Pulmonary artery endothelial cell (primary cell): ENCODE measurements around the gene TAF11L7. TPM values are rescaled to one million over a fixed set of nuclear protein-coding genes. Genes with fewer than 3 reads are reported as not detected.
"Not testable (repeated sequence)": the region's sequence is repeated elsewhere in the genome, so short reads cannot be mapped to it uniquely, and the experiment has no call there.

Source experiments
- DNase-seq: peaks from one replicate; pipeline ENCODE4 v3.0.0-alpha.2; 2011; ENCODE audit warnings: low read depth, low spot score
- total RNA-seq: library from RNA; depleted of rRNA; stranded (reverse); fragments of >200 nt; gene quantifications from 2 replicates; pipeline ENCODE4 v1.2.3, GENCODE V29; 2014

Gene TAF11L7
- not detected in 2 replicates for total RNA-seq

DNA sequence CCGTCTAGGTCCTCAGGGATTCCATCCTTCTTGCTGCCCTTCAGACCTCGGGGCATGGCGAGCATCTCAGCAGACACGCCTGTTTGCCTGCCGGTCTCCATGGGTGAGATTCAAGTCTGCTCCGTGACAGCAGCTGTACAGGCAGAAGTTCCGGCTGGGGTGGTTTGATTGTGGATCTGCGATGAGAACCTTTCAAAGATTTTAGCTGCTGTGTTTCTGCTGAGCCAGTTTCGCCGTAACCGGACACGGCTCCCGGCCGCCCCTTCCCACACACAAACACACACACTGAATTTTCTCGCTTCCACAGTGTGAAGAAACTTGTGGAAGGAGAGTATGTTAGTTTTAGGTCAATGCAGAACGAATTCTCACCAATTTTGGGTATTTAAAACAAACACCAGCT, at the start of gene TAF11L7:
Gene TAF11L7 (minus strand): TSS at position 101 of the 400 bp plus-strand sequence.
- DNase-seq = not testable (repeated sequence)

DNA sequence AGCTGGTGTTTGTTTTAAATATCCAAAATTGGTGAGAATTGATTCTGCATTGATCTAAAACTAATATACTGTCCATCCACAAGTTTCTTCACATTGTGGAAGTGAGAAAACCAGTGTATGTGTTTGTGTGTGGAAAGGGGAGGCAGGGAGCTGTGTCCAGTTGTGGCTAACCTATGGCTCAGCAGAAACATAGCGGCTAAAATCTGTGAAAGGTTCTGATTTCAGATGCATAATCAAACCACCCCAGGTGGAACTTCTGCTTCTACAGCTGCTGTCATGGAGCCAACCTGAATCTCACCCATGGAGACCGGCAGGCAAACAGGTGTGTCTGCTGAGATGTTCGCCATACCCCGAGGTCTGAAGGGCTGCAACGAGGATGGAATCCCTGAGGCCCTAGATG, 48.6 kb upstream of the TAF11L7 start, which contains the start of gene TAF11L14:
Gene TAF11L14 (plus strand): TSS at position 301 of the 400 bp plus-strand sequence.
- no peak for DNase-seq

DNA sequence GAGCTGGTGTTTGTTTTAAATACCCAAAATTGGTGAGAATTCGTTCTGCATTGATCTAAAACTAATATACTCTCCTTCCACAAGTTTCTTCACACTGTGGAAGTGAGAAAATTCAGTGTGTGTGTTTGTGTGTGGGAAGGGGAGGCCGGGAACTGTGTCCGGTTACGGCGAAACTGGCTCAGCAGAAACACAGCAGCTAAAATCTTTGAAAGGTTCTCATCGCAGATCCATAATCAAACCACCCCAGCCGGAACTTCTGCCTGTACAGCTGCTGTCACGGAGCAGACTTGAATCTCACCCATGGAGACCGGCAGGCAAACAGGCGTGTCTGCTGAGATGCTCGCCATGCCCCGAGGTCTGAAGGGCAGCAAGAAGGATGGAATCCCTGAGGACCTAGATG, 46.2 kb upstream of the TAF11L7 start, which contains the start of gene TAF11L13:
Gene TAF11L13 (plus strand): TSS at position 301 of the 400 bp plus-strand sequence.
- DNase-seq = not testable (repeated sequence)

DNA sequence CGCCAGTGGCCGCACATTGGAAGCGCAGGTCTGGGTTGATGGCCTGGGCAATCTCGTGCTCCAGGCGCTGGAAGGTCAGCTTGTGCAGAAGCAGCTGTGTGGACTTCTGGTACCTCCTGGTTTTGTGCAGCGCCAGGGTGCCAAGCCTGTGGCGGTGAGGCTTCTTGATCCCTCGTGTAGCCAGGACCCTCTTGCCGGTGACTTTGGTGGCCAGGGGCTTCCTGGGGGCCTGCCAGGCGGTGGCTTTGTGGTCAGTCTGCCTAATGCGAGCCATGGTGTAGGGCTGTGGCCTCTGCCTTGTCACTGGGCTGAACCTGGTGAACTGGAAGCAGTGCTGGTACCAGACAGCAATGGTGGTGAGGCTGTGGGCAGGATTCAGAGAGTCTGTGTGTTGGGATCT, 40.1 kb upstream of the TAF11L7 start:
- no peak for DNase-seq

DNA sequence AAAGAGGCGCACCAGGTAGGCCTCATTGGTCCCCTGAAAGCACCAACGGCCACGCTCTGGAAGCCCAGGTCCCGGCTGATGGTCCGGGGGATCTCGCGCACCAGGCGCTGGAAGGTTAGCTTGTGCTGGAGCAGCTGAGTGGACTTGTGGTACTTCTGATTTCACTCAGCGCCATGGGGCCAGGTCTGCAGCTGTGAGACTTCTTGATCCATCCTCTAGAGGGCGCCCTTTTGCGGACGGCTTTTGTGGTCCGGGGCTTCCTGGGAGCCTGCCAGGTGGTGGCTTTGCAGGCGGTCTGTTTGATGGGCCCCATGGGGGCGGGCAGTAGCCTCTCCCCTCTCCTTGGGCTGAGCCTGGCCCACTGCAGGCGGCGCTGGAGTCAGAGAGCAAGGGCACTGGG, 35.1 kb upstream of the TAF11L7 start:
- no peak for DNase-seq

DNA sequence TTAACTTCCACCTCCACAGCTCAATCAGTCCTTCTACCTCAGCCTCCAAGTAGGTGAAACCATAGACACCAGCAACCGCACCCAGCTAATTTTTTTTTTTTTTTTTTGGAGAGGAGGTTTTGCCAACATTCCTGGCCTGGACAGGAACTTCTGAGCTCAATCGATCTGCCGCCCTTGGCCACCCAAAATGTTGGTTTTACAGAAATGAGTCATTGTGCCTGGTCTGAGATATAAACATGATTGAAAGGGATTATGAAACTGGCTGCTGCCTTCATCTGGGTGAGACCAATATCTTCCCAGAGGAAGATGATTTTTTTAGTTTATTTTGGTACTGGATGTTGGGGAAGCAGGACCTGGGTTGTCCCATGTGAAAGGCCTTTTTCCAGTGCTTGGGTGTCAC, 33.8 kb upstream of the TAF11L7 start:
- DNase-seq = no peak

DNA sequence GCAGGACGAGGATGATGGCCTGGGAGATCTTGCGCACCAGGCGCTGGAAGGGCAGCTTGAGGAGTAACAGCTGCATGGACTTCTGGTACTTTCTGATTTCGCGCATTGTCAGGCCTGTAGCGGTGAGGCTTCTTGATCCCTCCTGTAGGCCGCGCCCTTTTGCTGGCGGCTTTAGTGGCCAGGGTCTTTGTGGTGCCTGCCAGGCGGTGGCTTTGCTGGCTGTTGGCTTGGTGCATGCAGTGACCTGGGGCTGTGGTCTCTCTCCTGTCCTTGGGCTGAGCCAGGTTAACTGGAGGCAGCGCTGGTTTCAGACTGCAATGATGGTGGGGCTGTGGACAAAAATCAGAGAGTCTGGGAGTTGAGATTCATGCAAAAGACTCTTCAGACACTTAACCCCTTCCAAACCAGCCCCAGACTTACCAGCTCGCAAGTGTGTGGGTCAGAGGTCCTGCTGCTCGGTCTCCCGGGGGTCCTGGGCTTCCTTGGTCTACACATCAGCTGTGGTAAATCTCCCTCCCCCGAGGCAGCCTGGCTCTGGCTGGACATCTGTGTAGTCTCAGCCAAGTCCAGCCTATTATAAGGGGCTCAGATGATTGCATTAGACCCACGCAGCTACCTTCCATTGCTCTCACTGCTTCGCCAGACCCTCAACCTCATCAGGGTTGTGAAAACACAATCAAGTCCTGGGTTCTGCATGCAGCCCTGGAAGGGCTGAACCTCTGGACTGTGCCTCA, 29.5 kb upstream of the TAF11L7 start:
- DNase-seq = no peak

DNA sequence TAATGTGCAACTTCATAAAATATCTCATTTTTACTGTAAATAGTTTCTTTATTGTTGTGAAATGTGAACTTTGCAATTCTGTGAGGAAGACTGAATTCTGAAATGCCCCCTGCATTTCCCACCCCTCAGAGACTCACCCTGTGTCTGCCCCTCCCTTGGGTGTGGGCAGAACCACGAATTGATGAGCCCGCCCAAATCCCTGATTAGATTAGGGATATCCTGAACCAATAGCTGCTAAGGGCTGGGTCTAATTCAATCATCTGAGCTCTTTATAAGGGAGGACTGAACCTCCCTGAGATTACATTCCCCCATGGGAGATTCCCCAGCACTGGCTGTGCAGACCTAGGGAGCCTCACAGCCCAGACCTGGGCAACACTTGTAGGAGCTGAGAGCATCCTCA, 24.5 kb upstream of the TAF11L7 start, which contains the start of gene TAF11L12:
Gene TAF11L12 (plus strand): TSS at position 301 of the 400 bp plus-strand sequence.
- DNase-seq = not testable (repeated sequence)

DNA sequence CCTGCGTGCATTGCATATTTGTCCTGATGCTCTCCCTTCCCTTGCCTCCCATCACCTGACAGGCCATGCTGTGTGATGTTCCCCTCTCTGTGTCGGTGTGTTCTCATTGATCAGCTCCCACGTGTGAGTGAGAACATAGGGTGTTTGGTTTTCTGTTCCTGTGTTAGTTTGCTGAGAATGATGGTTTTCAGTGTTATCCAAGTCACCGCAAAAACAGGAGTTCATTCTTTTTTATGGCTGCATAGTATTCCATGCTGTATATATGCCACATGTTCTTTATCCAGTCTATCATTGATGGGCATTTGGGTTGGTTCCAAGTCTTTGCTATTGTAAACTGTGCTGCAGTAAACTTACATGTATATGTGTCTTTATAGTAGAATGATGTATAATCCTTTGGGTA, 21.9 kb upstream of the TAF11L7 start:
- DNase-seq = not testable (repeated sequence)

DNA sequence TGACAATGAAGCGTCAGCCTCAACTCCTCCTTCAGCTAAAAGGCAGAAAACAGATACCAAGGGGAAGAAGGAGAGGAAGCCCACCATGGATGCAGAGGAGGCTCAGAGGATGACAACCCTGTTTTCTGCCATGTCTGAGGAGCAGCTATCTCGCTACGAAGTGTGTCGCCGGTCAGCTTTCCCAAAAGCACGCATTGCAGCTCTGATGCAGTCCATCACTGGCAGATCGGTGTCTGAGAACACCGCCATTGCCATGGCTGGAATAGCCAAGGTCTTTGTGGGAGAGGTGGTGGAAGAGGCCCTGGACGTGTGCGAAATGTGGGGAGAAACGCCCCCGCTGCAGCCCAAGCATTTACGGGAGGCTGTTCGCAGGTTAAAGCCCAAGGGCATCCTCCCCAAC, 19.4 kb upstream of the TAF11L7 start:
- DNase-seq = no peak

DNA sequence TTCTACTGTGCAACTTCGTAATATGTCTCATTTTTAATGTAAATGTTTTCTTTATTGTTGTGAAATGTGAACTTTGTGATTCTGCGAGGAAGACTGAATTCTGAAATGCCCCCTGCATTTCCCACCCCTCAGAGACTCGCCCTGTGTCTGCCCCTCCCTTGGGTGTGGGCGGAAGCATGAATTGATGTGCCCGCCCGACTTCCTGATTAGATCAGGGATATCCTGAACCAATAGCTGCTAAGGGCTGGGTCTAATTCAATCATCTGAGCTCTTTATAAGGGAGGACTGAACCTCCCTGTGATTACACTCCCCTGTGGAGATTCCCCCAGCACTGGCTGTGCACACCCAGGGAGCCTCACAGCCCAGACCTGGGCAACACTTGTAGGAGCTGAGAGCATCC, 18.3 kb upstream of the TAF11L7 start, which contains the start of gene TAF11L11:
Gene TAF11L11 (plus strand): TSS at position 304 of the 400 bp plus-strand sequence.
- not testable (repeated sequence) for DNase-seq

DNA sequence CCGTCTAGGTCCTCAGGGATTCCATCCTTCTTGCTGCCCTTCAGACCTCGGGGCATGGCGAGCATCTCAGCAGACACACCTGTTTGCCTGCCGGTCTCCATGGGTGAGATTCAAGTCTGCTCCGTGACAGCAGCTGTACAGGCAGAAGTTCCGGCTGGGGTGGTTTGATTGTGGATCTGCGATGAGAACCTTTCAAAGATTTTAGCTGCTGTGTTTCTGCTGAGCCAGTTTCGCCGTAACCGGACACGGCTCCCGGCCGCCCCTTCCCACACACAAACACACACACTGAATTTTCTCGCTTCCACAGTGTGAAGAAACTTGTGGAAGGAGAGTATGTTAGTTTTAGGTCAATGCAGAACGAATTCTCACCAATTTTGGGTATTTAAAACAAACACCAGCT, 12.2 kb upstream of the TAF11L7 start, which contains the start of gene TAF11L10:
Gene TAF11L10 (minus strand): TSS at position 101 of the 400 bp plus-strand sequence.
- not testable (repeated sequence) for DNase-seq

DNA sequence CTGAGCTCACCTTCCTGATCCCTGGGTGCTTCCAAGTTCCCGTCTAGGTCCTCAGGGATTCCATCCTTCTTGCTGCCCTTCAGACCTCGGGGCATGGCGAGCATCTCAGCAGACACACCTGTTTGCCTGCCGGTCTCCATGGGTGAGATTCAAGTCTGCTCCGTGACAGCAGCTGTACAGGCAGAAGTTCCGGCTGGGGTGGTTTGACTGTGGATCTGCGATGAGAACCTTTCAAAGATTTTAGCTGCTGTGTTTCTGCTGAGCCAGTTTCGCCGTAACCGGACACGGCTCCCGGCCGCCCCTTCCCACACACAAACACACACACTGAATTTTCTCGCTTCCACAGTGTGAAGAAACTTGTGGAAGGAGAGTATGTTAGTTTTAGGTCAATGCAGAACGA, 8.7 kb upstream of the TAF11L7 start, which contains the start of gene TAF11L9:
Gene TAF11L9 (minus strand): TSS at position 140 of the 400 bp plus-strand sequence.
- DNase-seq = not testable (repeated sequence)

DNA sequence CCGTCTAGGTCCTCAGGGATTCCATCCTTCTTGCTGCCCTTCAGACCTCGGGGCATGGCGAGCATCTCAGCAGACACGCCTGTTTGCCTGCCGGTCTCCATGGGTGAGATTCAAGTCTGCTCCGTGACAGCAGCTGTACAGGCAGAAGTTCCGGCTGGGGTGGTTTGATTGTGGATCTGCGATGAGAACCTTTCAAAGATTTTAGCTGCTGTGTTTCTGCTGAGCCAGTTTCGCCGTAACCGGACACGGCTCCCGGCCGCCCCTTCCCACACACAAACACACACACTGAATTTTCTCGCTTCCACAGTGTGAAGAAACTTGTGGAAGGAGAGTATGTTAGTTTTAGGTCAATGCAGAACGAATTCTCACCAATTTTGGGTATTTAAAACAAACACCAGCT, 5.3 kb upstream of the TAF11L7 start, which contains the start of gene TAF11L8:
Gene TAF11L8 (minus strand): TSS at position 101 of the 400 bp plus-strand sequence.
- not testable (repeated sequence) for DNase-seq

Other genes with a start within 250 kb of the TAF11L7 start
- gene TAF11L2, start 87.5 kb downstream of the TAF11L7 start, total RNA-seq = not detected in 2 replicates
- not detected in 2 replicates for gene TAF11L3, start 67.4 kb downstream of the TAF11L7 start, total RNA-seq
- not detected in 2 replicates for gene TAF11L4, start 64.0 kb downstream of the TAF11L7 start, total RNA-seq
- not detected in 2 replicates for gene TAF11L5, start 60.5 kb downstream of the TAF11L7 start, total RNA-seq
- not detected in 2 replicates for gene TAF11L6, start 57.1 kb downstream of the TAF11L7 start, total RNA-seq
- not detected in 2 replicates for gene TAF11L8, start 5.2 kb upstream of the TAF11L7 start, total RNA-seq
- not detected in 2 replicates for gene TAF11L9, start 8.6 kb upstream of the TAF11L7 start, total RNA-seq
- gene TAF11L10, start 12.1 kb upstream of the TAF11L7 start, total RNA-seq = not detected in 2 replicates
- gene TAF11L11, start 18.4 kb upstream of the TAF11L7 start, total RNA-seq = not detected in 2 replicates
- gene TAF11L12, start 24.6 kb upstream of the TAF11L7 start, total RNA-seq = not detected in 2 replicates
- gene TAF11L13, start 46.3 kb upstream of the TAF11L7 start, total RNA-seq = not detected in 2 replicates
- not detected in 2 replicates for gene TAF11L14, start 48.7 kb upstream of the TAF11L7 start, total RNA-seq